Keratinocyte (primary cell): ENCODE measurements around the gene ZNF718. TPM values are rescaled to one million over a fixed set of nuclear protein-coding genes. Genes with fewer than 3 reads are reported as not detected.

Experiments
- DNase-seq: peaks from one replicate; pipeline ENCODE4 v3.0.0-alpha.2; 2011; ENCODE audit warnings: low read depth, missing footprints, low spot score
- FAIRE-seq: peaks from 2 replicates; lab custom pipeline; 2011; peaks lifted over from hg19 to GRCh38; lab: Jason Lieb, UNC
- H2AFZ ChIP-seq: 2 replicates; pipeline ENCODE4 v1.6.0; 2012; ENCODE audit warnings: low read length, control low read depth, inconsistent platforms; ENCODE audit not compliant: control insufficient read depth
- H3K27ac ChIP-seq: 2 replicates; pipeline ENCODE4 v1.5.1; 2011; ENCODE audit warnings: low read length; ENCODE audit not compliant: control insufficient read depth, insufficient read depth
- H3K27me3 ChIP-seq: 3 replicates; pipeline ENCODE4 v1.6.0; 2011; ENCODE audit warnings: low read length; ENCODE audit not compliant: control insufficient read depth, insufficient read depth; ENCODE audit errors: extremely low read depth
- H3K36me3 ChIP-seq, 2 experiments: 2 replicates in 1 of 2; 3 replicates in 1 of 2; pipeline ENCODE4 v1.5.1; 2011; ENCODE audit warnings: low read length in 2 of 2, mild to moderate bottlenecking in 1 of 2; ENCODE audit not compliant: control insufficient read depth in 2 of 2, insufficient read depth in 2 of 2; ENCODE audit errors: extremely low read depth in 1 of 2
- H3K4me1 ChIP-seq: 3 replicates; pipeline ENCODE4 v1.5.1; 2011; ENCODE audit warnings: low read length; ENCODE audit not compliant: control insufficient read depth, insufficient read depth; ENCODE audit errors: extremely low read depth
- H3K4me2 ChIP-seq: 3 replicates; pipeline ENCODE4 v1.6.0; 2011; ENCODE audit warnings: low read depth, low read length; ENCODE audit not compliant: control insufficient read depth, insufficient read depth; ENCODE audit errors: extremely low read depth
- H3K4me3 ChIP-seq, 3 experiments: fragments of 200-600 bp in 1 of 3; sonication (generic) in 1 of 3; 2 replicates in 2 of 3; 3 replicates in 1 of 3; pipeline ENCODE4 v1.5.1; 2011 to 2016; ENCODE audit warnings: low read length in 3 of 3, mild to moderate bottlenecking in 3 of 3, control low read depth in 2 of 3, inconsistent platforms in 1 of 3, low read depth in 1 of 3, mixed read lengths in 1 of 3, mixed run types in 1 of 3, moderate library complexity in 1 of 3; ENCODE audit not compliant: control insufficient read depth in 2 of 3, insufficient read depth in 2 of 3; ENCODE audit errors: extremely low read depth in 1 of 3
- H3K79me2 ChIP-seq: 2 replicates; pipeline ENCODE4 v1.6.0; 2012; ENCODE audit warnings: low read length; ENCODE audit not compliant: control insufficient read depth, insufficient read depth
- H3K9ac ChIP-seq: 3 replicates; pipeline ENCODE4 v1.6.0; 2011; ENCODE audit warnings: low read length; ENCODE audit not compliant: control insufficient read depth, insufficient read depth; ENCODE audit errors: extremely low read depth
- H3K9me1 ChIP-seq: 3 replicates; pipeline ENCODE4 v1.6.0; 2011; ENCODE audit warnings: low read length; ENCODE audit not compliant: control insufficient read depth, insufficient read depth; ENCODE audit errors: extremely low read depth
- H3K9me3 ChIP-seq: 2 replicates; pipeline ENCODE4 v1.5.1; 2012; ENCODE audit warnings: low read depth, low read length; ENCODE audit not compliant: control insufficient read depth
- H4K20me1 ChIP-seq: 3 replicates; pipeline ENCODE4 v1.6.0; 2011; ENCODE audit warnings: low read length; ENCODE audit not compliant: control insufficient read depth, insufficient read depth; ENCODE audit errors: extremely low read depth
- CTCF ChIP-seq, 3 experiments: IDR thresholded peaks in 1 of 3; conservative IDR thresholded peaks in 1 of 3; optimal IDR thresholded peaks in 1 of 3; 2 replicates in 2 of 3; 3 replicates in 1 of 3; pipeline versions ENCODE3 to v1.5.1; 2011; ENCODE audit warnings: low read length in 3 of 3, mild to moderate bottlenecking in 3 of 3, moderate library complexity in 2 of 3, control low read depth in 1 of 3, inconsistent platforms in 1 of 3; ENCODE audit not compliant: insufficient read depth in 2 of 3; ENCODE audit errors: extremely low read depth in 1 of 3
- EZH2 ChIP-seq: IDR thresholded peaks from one replicate; pipeline ENCODE4 v1.6.1; 2012; ENCODE audit warnings: inconsistent platforms, mild to moderate bottlenecking, low read length, moderate library complexity
- dilution Hi-C: fragments of 300-500 bp; cut with MboI; formaldehyde crosslinking; loops from one replicate; pipeline ENCODE4 v1.7.0; 2020; ENCODE audit warnings: low sequenced_read_pairs; ENCODE audit not compliant: extremely low pct_ligation_motif_present
- polyA plus RNA-seq, 5 experiments: library from polyadenylated mRNA; depleted of rRNA in 3 of 5; stranded (reverse) in 3 of 5; stranded (forward) in 1 of 5; unstranded in 1 of 5; fragments of >200 nt; gene quantifications; 1 replicate in 1 of 5; 2 replicates in 3 of 5; 3 replicates in 1 of 5; pipeline versions ENCODE4 v1.2.1 to v1.2.3, GENCODE V29; 2011 to 2012; ENCODE audit warnings: missing spikeins in 2 of 5, low read depth in 1 of 5, low replicate concordance in 1 of 5

ZNF718 gene
- polyA plus RNA-seq, 1 donor (not counting 4 experiments of a cell fraction or from before 2014, with no cell fraction given): 5.0 TPM

- Histone ChIP-seq H3K4me1 (no peaks in the 10 kb centered on the region), H3K4me2 (no peak overlapping the region), H3K27ac (no peak overlapping the region), H3K9me1 (no peaks in the 10 kb centered on the region), H3K36me3 (no peaks in the 10 kb centered on the region), H3K79me2 (no peaks in the 10 kb centered on the region), H2AFZ (no peak overlapping the region), H3K27me3 (peaks cover 20% of the 10 kb centered on the region), H3K4me3 (no peak overlapping the region), H3K9ac (no peak overlapping the region), H4K20me1 (no peaks in the 10 kb centered on the region), H3K9me3 (peaks cover 12% of the 10 kb centered on the region)
- FAIRE-seq (no peak), DNase-seq (no peak)
- dilution Hi-C loops: no loop called here
- TF ChIP-seq CTCF (optimal IDR thresholded peaks at IDR 0.05 in 1 of 3, IDR thresholded peaks at IDR 0.05 in 1 of 3, conservative IDR thresholded peaks at IDR 0.05 in 1 of 3; ENCODE audit: extremely low read depth in 1 of 3, insufficient read depth in 2 of 3, low read length in 3 of 3) (no peak), EZH2 (no peak)
Measured at GRCh38 chr4:112771-113170, 11.5 kb upstream of the ZNF718 start.

- peaks cover 11% of the 10 kb centered on the region for H3K27me3 ChIP-seq
- no peaks in the 10 kb centered on the region for H3K9me1 ChIP-seq
- no peak overlapping the region for H3K9ac ChIP-seq
- H3K27ac ChIP-seq: no peak overlapping the region
- H3K36me3 ChIP-seq: no peaks in the 10 kb centered on the region
- no peak overlapping the region for H3K4me2 ChIP-seq
- H3K4me3 ChIP-seq: no peak overlapping the region
- no peaks in the 10 kb centered on the region for H3K79me2 ChIP-seq
- dilution Hi-C loops: no loop called here
- no peak for FAIRE-seq
- H3K9me3 ChIP-seq: peaks cover 6% of the 10 kb centered on the region
- no peak overlapping the region for H2AFZ ChIP-seq
- TF ChIP-seq CTCF (optimal IDR thresholded peaks at IDR 0.05 in 1 of 3, IDR thresholded peaks at IDR 0.05 in 1 of 3, conservative IDR thresholded peaks at IDR 0.05 in 1 of 3; ENCODE audit: extremely low read depth in 1 of 3, insufficient read depth in 2 of 3, low read length in 3 of 3) (no peak), EZH2 (no peak)
- no peaks in the 10 kb centered on the region for H4K20me1 ChIP-seq
- no peaks in the 10 kb centered on the region for H3K4me1 ChIP-seq
- DNase-seq: no peak
Measured at GRCh38 chr4:113732-114131, 10.6 kb upstream of the ZNF718 start.
